HG02610 (cell line): ENCODE data around the gene OR5K1.
A peak's percentile ranks its signal among the peaks of the same experiment; 100 is the strongest.

ENCODE experiments used
- ATAC-seq: cut with Tn5 transposase; IDR thresholded peaks from one replicate; pipeline ENCODE4 v1.9.1; 2021; ENCODE audit warnings: mild to moderate bottlenecking, moderate library complexity; ENCODE audit not compliant: unreplicated experiment

The OR5K1 gene

GRCh38 chr3:98462901-98463300 is at the start of gene OR5K1:
OR5K1 (plus strand) TSS chr3:98463201; CDS start chr3:98469577, 6,376 bp downstream.
- ATAC-seq = no peak

GRCh38 chr3:98432575-98432974 is 30.4 kb upstream of the OR5K1 start:
- ATAC-seq = no peak

- no peak for ATAC-seq
These were observed 29.2 kb upstream of the OR5K1 start for GRCh38 chr3:98433764-98434163.

- no peak for ATAC-seq
These were observed 28.6 kb upstream of the OR5K1 start for GRCh38 chr3:98434412-98434811.

- ATAC-seq = no peak
These were observed 22.7 kb upstream of the OR5K1 start for GRCh38 chr3:98440283-98440682.

- ATAC-seq = peak; percentile 94
These were observed 17.0 kb upstream of the OR5K1 start for GRCh38 chr3:98445949-98446406.

- no peak for ATAC-seq
These were observed 13.3 kb upstream of the OR5K1 start for GRCh38 chr3:98449606-98450193.

- ATAC-seq = no peak
These were observed 12.6 kb upstream of the OR5K1 start for GRCh38 chr3:98450372-98450771.

- no peak for ATAC-seq
These were observed 9.2 kb upstream of the OR5K1 start for GRCh38 chr3:98453827-98454226.

GRCh38 chr3:98454929-98455328 is 8.1 kb upstream of the OR5K1 start:
- ATAC-seq = no peak

GRCh38 chr3:98457543-98457942 is 5.5 kb upstream of the OR5K1 start:
- ATAC-seq = no peak

- ATAC-seq = no peak
These were observed 2.8 kb upstream of the OR5K1 start for GRCh38 chr3:98460220-98460619.

GRCh38 chr3:98482717-98483482 is 19.9 kb downstream of the OR5K1 start:
- no peak for ATAC-seq

- no peak for ATAC-seq
These were observed 20.6 kb downstream of the OR5K1 start for GRCh38 chr3:98483626-98484025.

- ATAC-seq = no peak
These were observed 34.4 kb downstream of the OR5K1 start, which contains the start of gene OR5K2 for GRCh38 chr3:98497381-98497780. OR5K2 (plus strand) TSS chr3:98497681; CDS start chr3:98497681, 0 bp downstream.

- no peak for ATAC-seq
These were observed 37.0 kb downstream of the OR5K1 start for GRCh38 chr3:98500019-98500418.

- ATAC-seq = no peak
These were observed 38.3 kb downstream of the OR5K1 start for GRCh38 chr3:98501270-98501669.

GRCh38 chr3:98501863-98502576 is 39.0 kb downstream of the OR5K1 start:
- ATAC-seq = no peak

GRCh38 chr3:98504539-98504938 is 41.5 kb downstream of the OR5K1 start:
- no peak for ATAC-seq

GRCh38 chr3:98508582-98508981 is 45.6 kb downstream of the OR5K1 start:
- ATAC-seq = no peak

- no peak for ATAC-seq
These were observed 49.6 kb downstream of the OR5K1 start for GRCh38 chr3:98512576-98512975.

GRCh38 chr3:98513091-98513511 is 50.1 kb downstream of the OR5K1 start:
- ATAC-seq = no peak
